BE2C (cell line): ENCODE measurements around the gene ZCCHC24.

Experiments
- DNase-seq: peaks from one replicate; pipeline ENCODE4 v3.0.0-alpha.2; 2020
- H3K27me3 ChIP-seq: fragments of 250-450 bp; sonication (Bioruptor Pico); 2 replicates; pipeline ENCODE4 v1.5.1; 2020; ENCODE audit warnings: mild to moderate bottlenecking
- H3K36me3 ChIP-seq: fragments of 250-450 bp; sonication (Bioruptor Pico); 2 replicates; pipeline ENCODE4 v1.5.1; 2020; ENCODE audit warnings: mild to moderate bottlenecking
- H3K4me1 ChIP-seq: fragments of 250-450 bp; sonication (Bioruptor Pico); 2 replicates; pipeline ENCODE4 v1.5.1; 2020
- H3K4me3 ChIP-seq: 2 replicates; pipeline ENCODE4 v1.5.1; 2011; ENCODE audit warnings: low read depth, low read length
- H3K9me3 ChIP-seq: fragments of 250-450 bp; sonication (Bioruptor Pico); 2 replicates; pipeline ENCODE4 v1.5.1; 2020
- CTCF ChIP-seq: IDR thresholded peaks from 2 replicates; pipeline ENCODE4 v1.5.1; 2012; ENCODE audit warnings: mild to moderate bottlenecking, low read depth, low read length

ZCCHC24 gene

GRCh38 chr10:79431891-79432831 lies 13.3 kb downstream of the ZCCHC24 start:
- no peaks in the 10 kb centered on the region for H3K27me3 ChIP-seq

GRCh38 chr10:79431428-79431827 lies 14.0 kb downstream of the ZCCHC24 start:
- no peaks in the 10 kb centered on the region for H3K4me1 ChIP-seq
- no peak for DNase-seq
- H3K27me3 ChIP-seq = no peaks in the 10 kb centered on the region
- H3K9me3 ChIP-seq = no peaks in the 10 kb centered on the region
- TF ChIP-seq CTCF = no peak
- H3K36me3 ChIP-seq = no peaks in the 10 kb centered on the region
- no peak overlapping the region for H3K4me3 ChIP-seq

More at GRCh38 chr10:79431891-79432831, 13.3 kb downstream of the ZCCHC24 start:
- Histone ChIP-seq H3K4me1 (no peaks in the 10 kb centered on the region), H3K4me3 (no peak overlapping the region), H3K9me3 (no peaks in the 10 kb centered on the region), H3K36me3 (no peaks in the 10 kb centered on the region)
- no peak for DNase-seq
- no peak for TF ChIP-seq CTCF

GRCh38 chr10:79430936-79431335 lies 14.5 kb downstream of the ZCCHC24 start:
- Histone ChIP-seq H3K9me3 (no peaks in the 10 kb centered on the region), H3K4me1 (no peaks in the 10 kb centered on the region), H3K36me3 (no peaks in the 10 kb centered on the region), H3K4me3 (no peak overlapping the region), H3K27me3 (no peaks in the 10 kb centered on the region)
- TF ChIP-seq CTCF = no peak
- no peak for DNase-seq

GRCh38 chr10:79430325-79430905 lies 15.0 kb downstream of the ZCCHC24 start:
- Histone ChIP-seq H3K9me3 (no peaks in the 10 kb centered on the region), H3K27me3 (no peaks in the 10 kb centered on the region), H3K4me3 (no peak overlapping the region), H3K36me3 (no peaks in the 10 kb centered on the region), H3K4me1 (no peaks in the 10 kb centered on the region; the same call in 1 of the 2 replicates)
- no peak for TF ChIP-seq CTCF
- DNase-seq = no peak

GRCh38 chr10:79429751-79430150 lies 15.7 kb downstream of the ZCCHC24 start:
- Histone ChIP-seq H3K4me3 (no peak overlapping the region), H3K27me3 (no peaks in the 10 kb centered on the region), H3K36me3 (no peaks in the 10 kb centered on the region), H3K9me3 (no peaks in the 10 kb centered on the region), H3K4me1 (peaks cover 5% of the 10 kb centered on the region)
- no peak for TF ChIP-seq CTCF
- DNase-seq = no peak

- Histone ChIP-seq H3K27me3 (no peaks in the 10 kb centered on the region), H3K4me1 (peaks cover 5% of the 10 kb centered on the region), H3K36me3 (no peaks in the 10 kb centered on the region), H3K4me3 (no peak overlapping the region), H3K9me3 (no peaks in the 10 kb centered on the region)
- no peak for DNase-seq
- TF ChIP-seq CTCF = no peak
Observed at GRCh38 chr10:79427965-79428364, 17.5 kb downstream of the ZCCHC24 start.
